HepG2 (cell line): ENCODE data around the gene QSOX1. TPM values are rescaled to one million over a fixed set of nuclear protein-coding genes. Genes with fewer than 3 reads are reported as not detected.

ENCODE experiments used
- BRCA1 ChIP-seq: sonication (generic); formaldehyde crosslinking; IDR thresholded peaks from 2 replicates; pipeline ENCODE4 v1.4.0; 2020; ENCODE audit warnings: missing genetic modification reagents
- CEBPB ChIP-seq: IDR thresholded peaks from 2 replicates; pipeline ENCODE4 v1.6.1; 2011; ENCODE audit warnings: low read depth, low read length, improper control_type of control experiment, borderline replicate concordance
- MTA1 ChIP-seq: sonication (generic); formaldehyde crosslinking; IDR thresholded peaks from 2 replicates; pipeline ENCODE4 v1.4.0; 2020; ENCODE audit warnings: missing genetic modification reagents, mild to moderate bottlenecking, borderline replicate concordance
- SCMH1 ChIP-seq: sonication (generic); formaldehyde crosslinking; IDR thresholded peaks from 2 replicates; pipeline ENCODE4 v1.9.0; 2021; ENCODE audit warnings: missing genetic modification reagents, mild to moderate bottlenecking, borderline replicate concordance
- STAG1 ChIP-seq: sonication (generic); formaldehyde crosslinking; IDR thresholded peaks from 2 replicates; pipeline ENCODE4 v1.4.0; 2020; ENCODE audit warnings: missing genetic modification reagents
- YY1 ChIP-seq: IDR thresholded peaks from 2 replicates; pipeline ENCODE4 v1.6.1; 2011; ENCODE audit warnings: low read length, low read depth, moderate library complexity, mild to moderate bottlenecking; ENCODE audit not compliant: insufficient read depth, insufficient replicate concordance
- ZNF160 ChIP-seq: sonication (generic); formaldehyde crosslinking; IDR thresholded peaks from 2 replicates; pipeline ENCODE4 v1.8.0; 2022; ENCODE audit warnings: mild to moderate bottlenecking, inconsistent platforms, missing genetic modification reagents
- ZNF337 ChIP-seq: sonication (generic); formaldehyde crosslinking; IDR thresholded peaks from 2 replicates; pipeline ENCODE4 v1.5.1; 2020; ENCODE audit warnings: missing genetic modification reagents, low read depth, mild to moderate bottlenecking, borderline replicate concordance
- ZNF549 ChIP-seq: sonication (generic); formaldehyde crosslinking; IDR thresholded peaks from 2 replicates; pipeline ENCODE4 v1.5.0; 2020; ENCODE audit warnings: missing genetic modification reagents
- ZNF747 ChIP-seq: sonication (generic); formaldehyde crosslinking; IDR thresholded peaks from 2 replicates; pipeline ENCODE4 v1.8.1; 2023; ENCODE audit warnings: missing genetic modification reagents, mild to moderate bottlenecking, borderline replicate concordance
- ZNF788 ChIP-seq: sonication (generic); formaldehyde crosslinking; IDR thresholded peaks from 2 replicates; pipeline ENCODE4 v1.5.0; 2020; ENCODE audit warnings: mild to moderate bottlenecking, missing genetic modification reagents, borderline replicate concordance
- polyA plus RNA-seq, 8 experiments: library from polyadenylated mRNA; depleted of rRNA in 3 of 8; stranded (reverse) in 7 of 8; unstranded in 1 of 8; fragments of >200 nt; fragmentation: Illumina TruSeq in 4 of 8; extraction: Trizol in 4 of 8; gene quantifications; 2 replicates each; pipeline versions ENCODE4 v1.2.1 to v1.2.3, GENCODE V29; 2011 to 2016; ENCODE audit warnings: low read depth in 4 of 8, missing spikeins in 1 of 8, mixed read lengths in 1 of 8; ENCODE audit not compliant: insufficient read depth in 1 of 8
- total RNA-seq, 5 experiments: library from RNA; depleted of rRNA; stranded (reverse); fragments of >200 nt; fragmentation: Illumina TruSeq; extraction: Trizol; gene quantifications; 2 replicates each; pipeline ENCODE4 v1.2.3, GENCODE V29; 2016; ENCODE audit warnings: low read depth in 1 of 5
- TF ChIP-seq, protein P1 (sequence below): sonication (generic); formaldehyde crosslinking; IDR thresholded peaks from 2 replicates; pipeline ENCODE4 v1.4.0; 2020; ENCODE audit warnings: mild to moderate bottlenecking, missing genetic modification reagents
- TF ChIP-seq, protein P2 (sequence below): sonication (generic); formaldehyde crosslinking; IDR thresholded peaks from 2 replicates; pipeline ENCODE4 v1.9.0; 2021; ENCODE audit warnings: mild to moderate bottlenecking, missing genetic modification reagents

QSOX1 gene
- total and polyA plus RNA-seq, 2 of the 13 experiments (the other 11 are each of a cell fraction or from before 2014, with no cell fraction given) = 6.8 to 40.2 TPM

GRCh38 chr1:180154325-180155181 lies at the start of gene QSOX1 (continued):
- TF ChIP-seq ZNF160 = no peak
- TF ChIP-seq CEBPB = no peak
- TF ChIP-seq MTA1 (CRISPR knock-in tag) = no peak
- TF ChIP-seq, protein P1, sequence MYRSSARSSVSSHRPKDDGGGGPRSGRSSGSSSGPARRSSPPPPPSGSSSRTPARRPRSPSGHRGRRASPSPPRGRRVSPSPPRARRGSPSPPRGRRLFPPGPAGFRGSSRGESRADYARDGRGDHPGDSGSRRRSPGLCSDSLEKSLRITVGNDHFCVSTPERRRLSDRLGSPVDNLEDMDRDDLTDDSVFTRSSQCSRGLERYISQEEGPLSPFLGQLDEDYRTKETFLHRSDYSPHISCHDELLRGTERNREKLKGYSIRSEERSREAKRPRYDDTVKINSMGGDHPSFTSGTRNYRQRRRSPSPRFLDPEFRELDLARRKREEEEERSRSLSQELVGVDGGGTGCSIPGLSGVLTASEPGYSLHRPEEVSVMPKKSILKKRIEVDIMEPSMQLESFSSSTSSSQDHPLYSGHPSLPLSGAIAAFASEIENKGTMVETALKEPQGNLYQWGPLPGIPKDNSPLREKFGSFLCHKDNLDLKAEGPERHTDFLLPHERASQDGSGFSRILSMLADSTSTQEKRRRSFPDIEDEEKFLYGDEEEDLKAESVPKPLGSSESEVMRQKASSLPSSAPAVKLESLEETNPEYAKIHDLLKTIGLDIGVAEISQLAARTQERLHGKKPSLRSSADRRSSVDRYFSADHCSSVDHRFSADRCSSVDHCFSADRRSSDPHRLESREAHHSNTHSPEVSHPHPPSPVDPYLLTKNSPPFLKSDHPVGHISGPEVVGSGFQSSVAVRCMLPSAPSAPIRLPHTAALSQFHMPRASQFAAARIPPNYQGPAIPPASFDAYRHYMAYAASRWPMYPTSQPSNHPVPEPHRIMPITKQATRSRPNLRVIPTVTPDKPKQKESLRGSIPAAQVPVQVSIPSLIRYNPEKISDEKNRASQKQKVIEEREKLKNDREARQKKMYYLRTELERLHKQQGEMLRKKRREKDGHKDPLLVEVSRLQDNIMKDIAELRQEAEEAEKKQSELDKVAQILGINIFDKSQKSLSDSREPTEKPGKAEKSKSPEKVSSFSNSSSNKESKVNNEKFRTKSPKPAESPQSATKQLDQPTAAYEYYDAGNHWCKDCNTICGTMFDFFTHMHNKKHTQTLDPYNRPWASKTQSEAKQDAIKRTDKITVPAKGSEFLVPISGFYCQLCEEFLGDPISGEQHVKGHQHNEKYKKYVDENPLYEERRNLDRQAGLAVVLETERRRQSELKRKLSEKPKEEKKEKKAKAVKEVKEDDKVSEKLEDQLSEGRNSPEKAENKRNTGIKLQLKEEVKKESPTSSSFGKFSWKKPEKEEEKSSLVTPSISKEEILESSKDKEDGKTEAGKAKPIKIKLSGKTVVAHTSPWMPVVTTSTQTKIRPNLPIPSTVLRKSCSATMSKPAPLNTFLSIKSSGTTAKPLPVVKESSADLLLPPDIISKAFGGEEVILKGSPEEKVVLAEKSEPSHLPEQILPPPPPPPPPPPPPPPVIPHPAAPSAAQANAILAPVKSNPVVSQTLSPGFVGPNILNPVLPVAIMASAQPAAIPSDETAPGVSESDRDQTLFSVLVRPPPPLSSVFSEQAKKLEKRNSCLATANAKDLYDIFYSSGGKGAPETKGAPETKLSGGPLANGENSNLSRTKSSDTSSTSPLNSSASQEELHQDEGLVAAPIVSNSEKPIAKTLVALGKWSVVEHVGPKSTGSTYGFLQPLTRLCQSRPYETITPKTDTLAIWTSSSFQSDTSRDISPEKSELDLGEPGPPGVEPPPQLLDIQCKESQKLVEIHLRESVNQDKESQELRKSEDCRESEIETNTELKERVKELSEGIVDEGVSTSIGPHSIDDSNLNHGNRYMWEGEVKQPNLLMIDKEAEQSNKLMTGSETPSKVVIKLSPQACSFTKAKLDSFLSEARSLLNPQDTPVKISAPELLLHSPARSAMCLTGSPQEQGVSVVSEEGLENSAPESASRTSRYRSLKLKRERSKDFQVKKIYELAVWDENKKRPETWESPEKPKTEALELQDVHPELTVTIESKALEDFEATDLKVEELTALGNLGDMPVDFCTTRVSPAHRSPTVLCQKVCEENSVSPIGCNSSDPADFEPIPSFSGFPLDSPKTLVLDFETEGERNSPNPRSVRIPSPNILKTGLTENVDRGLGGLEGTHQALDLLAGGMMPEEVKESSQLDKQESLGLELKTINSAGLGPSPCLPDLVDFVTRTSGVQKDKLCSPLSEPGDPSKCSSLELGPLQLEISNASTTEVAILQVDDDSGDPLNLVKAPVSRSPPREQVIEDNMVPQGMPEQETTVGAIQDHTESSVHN (CRISPR knock-in tag) = no peak
- TF ChIP-seq ZNF788 = peak; percentile 31; the same call in 1 of the 2 replicates
- TF ChIP-seq YY1 = no peak
- no peak for TF ChIP-seq ZNF549
- TF ChIP-seq SCMH1 (CRISPR knock-in tag) = no peak
- no peak for TF ChIP-seq ZNF337 (CRISPR knock-in tag)
- TF ChIP-seq STAG1 (CRISPR knock-in tag) = 0 out of 2 replicates have a peak, but pooled peaks have one; percentile 7
- TF ChIP-seq, protein P2, sequence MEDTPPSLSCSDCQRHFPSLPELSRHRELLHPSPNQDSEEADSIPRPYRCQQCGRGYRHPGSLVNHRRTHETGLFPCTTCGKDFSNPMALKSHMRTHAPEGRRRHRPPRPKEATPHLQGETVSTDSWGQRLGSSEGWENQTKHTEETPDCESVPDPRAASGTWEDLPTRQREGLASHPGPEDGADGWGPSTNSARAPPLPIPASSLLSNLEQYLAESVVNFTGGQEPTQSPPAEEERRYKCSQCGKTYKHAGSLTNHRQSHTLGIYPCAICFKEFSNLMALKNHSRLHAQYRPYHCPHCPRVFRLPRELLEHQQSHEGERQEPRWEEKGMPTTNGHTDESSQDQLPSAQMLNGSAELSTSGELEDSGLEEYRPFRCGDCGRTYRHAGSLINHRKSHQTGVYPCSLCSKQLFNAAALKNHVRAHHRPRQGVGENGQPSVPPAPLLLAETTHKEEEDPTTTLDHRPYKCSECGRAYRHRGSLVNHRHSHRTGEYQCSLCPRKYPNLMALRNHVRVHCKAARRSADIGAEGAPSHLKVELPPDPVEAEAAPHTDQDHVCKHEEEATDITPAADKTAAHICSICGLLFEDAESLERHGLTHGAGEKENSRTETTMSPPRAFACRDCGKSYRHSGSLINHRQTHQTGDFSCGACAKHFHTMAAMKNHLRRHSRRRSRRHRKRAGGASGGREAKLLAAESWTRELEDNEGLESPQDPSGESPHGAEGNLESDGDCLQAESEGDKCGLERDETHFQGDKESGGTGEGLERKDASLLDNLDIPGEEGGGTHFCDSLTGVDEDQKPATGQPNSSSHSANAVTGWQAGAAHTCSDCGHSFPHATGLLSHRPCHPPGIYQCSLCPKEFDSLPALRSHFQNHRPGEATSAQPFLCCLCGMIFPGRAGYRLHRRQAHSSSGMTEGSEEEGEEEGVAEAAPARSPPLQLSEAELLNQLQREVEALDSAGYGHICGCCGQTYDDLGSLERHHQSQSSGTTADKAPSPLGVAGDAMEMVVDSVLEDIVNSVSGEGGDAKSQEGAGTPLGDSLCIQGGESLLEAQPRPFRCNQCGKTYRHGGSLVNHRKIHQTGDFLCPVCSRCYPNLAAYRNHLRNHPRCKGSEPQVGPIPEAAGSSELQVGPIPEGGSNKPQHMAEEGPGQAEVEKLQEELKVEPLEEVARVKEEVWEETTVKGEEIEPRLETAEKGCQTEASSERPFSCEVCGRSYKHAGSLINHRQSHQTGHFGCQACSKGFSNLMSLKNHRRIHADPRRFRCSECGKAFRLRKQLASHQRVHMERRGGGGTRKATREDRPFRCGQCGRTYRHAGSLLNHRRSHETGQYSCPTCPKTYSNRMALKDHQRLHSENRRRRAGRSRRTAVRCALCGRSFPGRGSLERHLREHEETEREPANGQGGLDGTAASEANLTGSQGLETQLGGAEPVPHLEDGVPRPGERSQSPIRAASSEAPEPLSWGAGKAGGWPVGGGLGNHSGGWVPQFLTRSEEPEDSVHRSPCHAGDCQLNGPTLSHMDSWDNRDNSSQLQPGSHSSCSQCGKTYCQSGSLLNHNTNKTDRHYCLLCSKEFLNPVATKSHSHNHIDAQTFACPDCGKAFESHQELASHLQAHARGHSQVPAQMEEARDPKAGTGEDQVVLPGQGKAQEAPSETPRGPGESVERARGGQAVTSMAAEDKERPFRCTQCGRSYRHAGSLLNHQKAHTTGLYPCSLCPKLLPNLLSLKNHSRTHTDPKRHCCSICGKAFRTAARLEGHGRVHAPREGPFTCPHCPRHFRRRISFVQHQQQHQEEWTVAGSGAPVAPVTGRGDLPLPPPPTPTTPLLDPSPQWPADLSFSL = 0 out of 2 replicates have a peak, but pooled peaks have one; percentile 15
- no peak for TF ChIP-seq BRCA1 (CRISPR knock-in tag)
- peak; percentile 74; the same call in 1 of the 2 replicates for TF ChIP-seq ZNF747 (CRISPR knock-in tag)
